Activated naive CD4-positive, alpha-beta T cell (primary cell): ENCODE data around the gene TSPAN32.
"Not testable (repeated sequence)": the region's sequence is repeated elsewhere in the genome, so short reads cannot be mapped to it uniquely, and the experiment has no call there.

Source experiments
- DNase-seq, 4 experiments: peaks; one replicate each; lab custom pipeline; 2025; lab: John Stamatoyannopoulos, UW

TSPAN32 gene

GRCh38 chr11:2316169-2316962, 14.6 kb downstream of the TSPAN32 start:
- no peak for DNase-seq

- no peak for DNase-seq
These were observed 15.1 kb downstream of the TSPAN32 start for GRCh38 chr11:2316963-2317244.

- no peak for DNase-seq
These were observed 15.7 kb downstream of the TSPAN32 start for GRCh38 chr11:2317354-2318050.

- no peak for DNase-seq
These were observed 16.3 kb downstream of the TSPAN32 start for GRCh38 chr11:2318123-2318522.

GRCh38 chr11:2318707-2319106, 16.9 kb downstream of the TSPAN32 start:
- no peak for DNase-seq

GRCh38 chr11:2319791-2320472, 18.1 kb downstream of the TSPAN32 start:
- DNase-seq, result no peak

GRCh38 chr11:2320568-2321310, 18.9 kb downstream of the TSPAN32 start:
- DNase-seq, result no peak

- DNase-seq, result no peak
These were observed 19.5 kb downstream of the TSPAN32 start for GRCh38 chr11:2321311-2321683.

- DNase-seq, result no peak
These were observed 23.3 kb downstream of the TSPAN32 start for GRCh38 chr11:2325123-2325522.

- no peak for DNase-seq
These were observed 23.9 kb downstream of the TSPAN32 start for GRCh38 chr11:2325719-2326118.

- no peak for DNase-seq
These were observed 25.2 kb downstream of the TSPAN32 start for GRCh38 chr11:2327032-2327431.

GRCh38 chr11:2328021-2328420, 26.2 kb downstream of the TSPAN32 start:
- DNase-seq, result no peak

GRCh38 chr11:2328656-2329354, 27.0 kb downstream of the TSPAN32 start:
- no peak for DNase-seq

- no peak for DNase-seq
These were observed 27.7 kb downstream of the TSPAN32 start for GRCh38 chr11:2329551-2329950.

GRCh38 chr11:2330696-2331095, 28.9 kb downstream of the TSPAN32 start:
- no peak for DNase-seq

GRCh38 chr11:2331404-2331803, 29.6 kb downstream of the TSPAN32 start:
- no peak for DNase-seq

GRCh38 chr11:2332569-2332968, 30.8 kb downstream of the TSPAN32 start:
- DNase-seq, result not testable (repeated sequence)

GRCh38 chr11:2333486-2334205, 31.8 kb downstream of the TSPAN32 start:
- not testable (repeated sequence) for DNase-seq

GRCh38 chr11:2335286-2335685, 33.5 kb downstream of the TSPAN32 start:
- DNase-seq, result not testable (repeated sequence)

GRCh38 chr11:2338760-2339159, 36.9 kb downstream of the TSPAN32 start:
- not testable (repeated sequence) for DNase-seq

- DNase-seq, result no peak
These were observed 40.7 kb downstream of the TSPAN32 start for GRCh38 chr11:2342557-2342956.
